Ramos (cell line): ENCODE data around the gene NOL11.
"Not testable (repeated sequence)": the region's sequence is repeated elsewhere in the genome, so short reads cannot be mapped to it uniquely, and the experiment has no call there.

Experiments
- in situ Hi-C: fragments of 300-500 bp; cut with MboI; formaldehyde crosslinking; loops from one replicate; pipeline ENCODE4 v1.14.3; 2022; ENCODE audit warnings: low sequenced_read_pairs; ENCODE audit not compliant: unreplicated experiment

Gene NOL11

DNA sequence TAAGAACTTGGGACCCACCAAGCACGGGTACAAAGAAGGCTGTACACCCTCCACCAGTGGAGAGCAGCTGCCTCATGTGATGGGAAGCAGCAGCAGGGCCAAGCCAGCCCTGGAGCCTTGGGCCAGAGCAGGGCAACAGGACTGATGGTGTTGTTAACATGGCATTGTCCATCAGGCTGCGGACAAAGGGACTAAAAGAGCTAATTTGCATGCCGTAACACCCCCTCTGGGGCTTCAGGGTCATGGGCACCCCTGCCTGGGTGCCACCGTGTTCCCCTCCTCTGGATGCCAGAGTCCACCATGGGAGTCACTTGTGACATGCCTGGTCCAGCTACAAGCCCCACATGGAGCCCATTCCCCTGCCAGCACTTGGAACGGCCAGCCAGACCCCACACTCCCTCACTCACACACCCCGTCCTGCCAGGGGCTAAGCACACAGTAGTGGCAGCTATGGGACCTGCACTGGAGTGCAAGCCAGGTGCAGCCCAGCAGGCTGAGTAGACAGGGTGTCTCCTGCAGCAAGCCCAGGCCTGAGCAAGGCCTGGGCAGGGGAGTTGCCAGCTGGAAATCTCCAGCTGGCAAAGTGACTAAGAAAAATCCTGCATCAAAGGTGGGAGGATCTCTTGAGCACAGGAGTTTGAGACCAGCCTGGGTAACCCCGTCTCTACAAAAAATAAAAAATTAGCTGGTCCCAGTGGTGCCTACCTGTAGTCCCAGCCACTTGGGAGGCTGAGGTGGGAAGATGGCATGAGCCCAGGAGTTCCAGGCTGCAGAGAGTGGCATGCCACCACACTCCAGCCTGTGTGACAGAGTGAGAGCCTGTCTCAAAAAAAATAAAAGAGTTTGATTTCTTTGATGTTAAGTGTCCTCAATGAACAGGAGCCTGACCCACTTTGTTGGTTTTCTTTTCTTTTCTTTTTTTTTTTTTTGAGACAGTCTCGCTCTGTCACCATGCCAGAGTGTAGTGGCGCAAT is 33.7 kb downstream of the NOL11 start:
- in situ Hi-C loops: no loop called here

DNA sequence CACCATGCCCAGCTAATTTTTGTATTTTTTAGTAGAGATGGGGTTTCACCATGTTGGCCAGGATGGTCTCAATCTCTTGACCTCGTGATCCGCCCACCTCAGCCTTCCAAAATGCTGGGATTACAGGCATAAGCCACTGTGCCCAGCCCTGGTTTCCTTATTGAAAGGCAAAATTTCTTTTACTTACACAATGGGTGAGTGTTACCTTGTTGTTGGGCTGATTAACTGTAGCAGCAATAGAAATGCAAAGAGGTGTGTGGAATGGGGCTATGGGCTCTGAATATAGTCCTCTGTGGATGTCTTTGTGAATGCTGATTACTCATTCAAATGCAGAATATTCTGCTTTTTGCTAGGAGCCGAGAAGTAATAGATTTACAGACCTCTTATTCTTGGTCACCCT is 34.4 kb downstream of the NOL11 start:
- in situ Hi-C loops: not testable (repeated sequence)

DNA sequence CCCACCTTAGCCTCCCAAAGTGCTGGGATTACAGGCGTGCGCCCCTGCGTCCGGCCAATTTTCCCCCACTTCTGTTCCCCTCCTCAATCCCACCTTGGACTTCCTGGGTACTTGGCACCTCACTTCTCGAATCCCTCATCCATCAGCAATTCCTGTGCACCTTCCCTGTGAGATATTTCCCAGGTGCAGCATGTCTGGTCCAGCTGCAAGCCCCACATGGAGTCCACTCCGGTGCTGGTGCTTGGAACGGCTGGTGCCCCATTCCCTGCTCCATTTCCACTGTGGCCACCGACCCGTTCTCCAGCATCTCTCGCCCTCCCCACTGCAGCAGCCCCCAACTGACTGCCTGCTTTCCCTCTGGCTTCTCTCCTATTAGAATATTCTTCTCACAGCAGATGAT is 35.3 kb downstream of the NOL11 start:
- in situ Hi-C loops: no loop called here

GRCh38 chr17:67754001-67754400 is 36.3 kb downstream of the NOL11 start:
- in situ Hi-C loops: no loop called here

GRCh38 chr17:67754686-67755085 is 37.0 kb downstream of the NOL11 start:
- in situ Hi-C loops: not testable (repeated sequence)

DNA sequence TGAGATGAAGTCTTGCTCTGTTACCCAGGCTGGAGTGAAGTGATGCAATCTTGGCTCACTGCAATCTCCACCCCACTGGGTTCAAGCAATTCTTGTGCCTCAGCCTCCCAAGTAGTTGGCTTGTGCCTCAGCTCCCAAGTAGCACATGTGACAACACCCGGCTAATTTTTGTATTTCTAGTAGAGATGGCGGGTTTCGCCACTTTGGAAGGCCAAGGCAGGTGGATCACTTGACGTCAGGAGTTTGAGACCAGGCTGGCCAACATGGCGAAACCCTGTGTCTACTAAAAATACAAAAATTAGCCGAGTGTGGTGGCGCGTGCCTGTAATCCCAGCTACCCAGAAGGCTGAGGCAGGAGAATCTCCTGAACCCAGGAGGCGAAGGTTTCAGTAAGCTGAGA is 39.0 kb downstream of the NOL11 start:
- in situ Hi-C loops: not testable (repeated sequence)

- in situ Hi-C loops: no loop called here
Measured at GRCh38 chr17:67759355-67760171, 41.8 kb downstream of the NOL11 start.

DNA sequence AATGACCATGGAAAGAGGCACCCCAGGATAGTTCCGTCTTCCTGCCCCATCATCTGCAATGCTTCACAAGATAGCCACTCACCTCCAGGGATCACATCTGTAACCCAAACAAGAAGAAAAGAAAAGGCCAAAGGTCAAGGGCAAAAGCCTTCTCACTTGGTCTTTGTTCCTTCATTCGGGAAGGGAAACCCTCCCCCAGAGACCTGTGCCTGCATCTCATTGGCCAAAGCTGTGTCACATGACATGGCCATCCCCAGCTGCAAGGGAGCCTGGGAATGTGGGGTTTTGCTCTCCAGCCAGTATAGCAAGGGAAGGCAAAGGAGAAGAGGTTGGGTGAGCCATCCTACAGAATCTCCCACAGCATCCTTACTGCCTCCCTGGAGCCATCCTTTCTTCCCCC is 47.9 kb downstream of the NOL11 start:
- in situ Hi-C loops: no loop called here

DNA sequence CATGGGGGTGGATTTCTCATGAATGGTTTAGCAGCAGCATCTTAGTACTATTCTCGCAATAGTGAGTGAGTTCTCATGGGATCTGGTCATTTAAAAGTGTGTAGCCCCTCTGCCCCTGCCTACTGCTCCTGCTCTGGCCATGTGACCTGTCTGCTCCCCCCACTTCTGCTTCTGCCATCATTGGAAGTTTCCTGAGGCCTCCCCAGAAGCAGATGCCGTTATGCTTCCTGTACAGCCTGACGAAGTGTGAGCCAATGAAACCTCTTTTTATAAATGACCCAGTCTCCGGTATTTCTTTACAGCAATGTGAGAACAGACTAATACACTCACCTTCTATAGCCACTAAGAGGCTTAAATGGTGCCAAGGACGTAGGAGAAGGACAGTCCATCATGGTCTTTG is 51.5 kb downstream of the NOL11 start:
- in situ Hi-C loops: no loop called here

DNA sequence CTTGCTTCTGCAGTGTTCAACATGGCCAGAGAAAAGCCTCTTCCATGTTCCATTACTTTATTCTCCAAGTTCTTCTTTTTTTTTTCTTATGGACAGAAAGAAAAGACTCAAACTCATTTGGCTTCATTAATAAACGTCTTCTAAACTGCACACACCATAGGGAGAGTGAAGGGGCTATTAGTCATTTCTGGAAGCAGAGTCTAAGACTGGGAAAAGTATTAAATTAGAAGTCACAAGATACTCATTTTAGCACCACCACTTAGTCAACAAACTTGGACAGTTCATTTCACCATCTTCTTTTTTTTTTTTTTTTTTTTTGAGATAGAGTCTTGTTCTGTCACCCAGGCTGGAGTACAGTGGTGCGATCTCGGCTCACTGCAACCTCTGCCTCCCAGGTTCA is 52.8 kb downstream of the NOL11 start:
- in situ Hi-C loops: no loop called here

DNA sequence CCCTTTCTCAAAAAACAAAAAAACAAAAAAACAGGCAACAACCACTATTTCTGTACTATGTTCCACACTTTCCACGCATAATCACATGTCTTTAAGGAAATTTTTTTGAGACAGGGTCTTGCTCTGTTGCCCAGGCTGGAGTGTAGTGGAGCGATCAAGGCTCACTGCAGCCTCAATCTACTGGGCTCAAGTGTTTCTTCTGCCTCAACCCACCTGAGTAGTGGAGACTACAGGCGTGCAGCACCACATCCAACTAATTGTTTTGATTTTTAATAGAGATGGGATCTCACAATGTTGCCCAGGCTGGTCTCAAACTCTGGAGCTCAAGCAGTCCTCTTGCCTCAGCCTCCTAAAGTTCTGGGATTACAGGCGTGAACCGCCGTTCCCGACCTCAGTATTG is 54.9 kb downstream of the NOL11 start:
- in situ Hi-C loops: no loop called here

GRCh38 chr17:67773246-67773645 is 55.5 kb downstream of the NOL11 start:
- in situ Hi-C loops: no loop called here

DNA sequence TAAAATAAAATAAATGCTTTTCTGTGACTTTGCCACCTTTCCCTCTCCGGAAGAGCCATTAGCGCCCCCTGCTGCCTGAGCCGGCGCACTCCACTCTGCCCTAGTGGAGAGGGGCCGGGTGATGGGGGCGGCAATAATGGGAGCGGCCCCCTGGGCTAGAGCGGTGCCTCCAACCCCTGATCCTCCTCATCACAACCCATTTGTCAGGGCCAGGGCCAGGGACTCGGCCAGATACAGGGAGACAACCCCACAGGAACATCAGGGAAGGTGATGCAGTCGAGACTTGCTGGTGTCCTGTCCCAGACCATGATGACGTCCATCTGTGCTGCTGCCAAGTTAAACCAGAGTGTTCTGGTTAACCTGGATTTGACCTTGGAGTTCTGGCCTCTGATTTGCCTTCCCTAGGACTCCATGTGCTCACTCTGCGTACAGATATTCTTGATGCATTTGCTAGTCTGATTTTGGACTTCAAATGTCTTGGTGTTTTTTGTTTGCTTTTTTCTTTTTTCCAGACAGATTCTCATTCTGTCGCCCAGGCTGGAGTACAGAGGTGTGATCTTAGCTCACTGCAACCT is 61.4 kb downstream of the NOL11 start:
- in situ Hi-C loops: no loop called here

- in situ Hi-C loops: no loop called here
Measured at GRCh38 chr17:67784364-67785121, 66.8 kb downstream of the NOL11 start.

- in situ Hi-C loops: no loop called here
Measured at GRCh38 chr17:67785122-67785477, 67.4 kb downstream of the NOL11 start.

DNA sequence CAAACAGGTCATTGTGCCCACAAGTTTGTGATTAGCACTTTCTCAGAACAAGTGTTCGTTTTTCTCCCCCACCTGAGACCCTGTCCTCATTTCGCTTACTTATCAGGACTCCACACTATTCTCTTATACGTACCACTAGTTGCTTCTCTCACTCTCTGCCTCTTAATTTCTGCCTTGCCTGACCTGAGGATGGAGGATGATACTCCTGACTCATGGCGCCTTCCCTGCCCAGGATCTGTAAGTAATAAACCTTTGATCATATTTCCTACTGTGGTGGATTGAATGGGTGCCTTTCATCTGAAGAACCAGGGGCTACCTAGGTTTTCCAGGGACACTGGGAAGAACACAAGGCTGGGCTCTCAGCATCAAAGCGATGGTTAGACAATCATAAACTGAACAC is 67.8 kb downstream of the NOL11 start:
- in situ Hi-C loops: no loop called here
